AG04450 (cell line): ENCODE results near the gene PLXNB1. TPM values are rescaled to one million over a fixed set of nuclear protein-coding genes. Genes with fewer than 3 reads are reported as not detected.

Source experiments
- CTCF ChIA-PET: fragments of 300-600, 350-600 bp; formaldehyde crosslinking; extraction: SDS; loops from one replicate; lab custom pipeline; 2022; ENCODE audit warnings: antibody characterized with exemption, inconsistent platforms; lab: Charles Lee
- POLR2A ChIA-PET: fragments of 350-600 bp; formaldehyde crosslinking; extraction: SDS; loops from one replicate; lab custom pipeline; 2021; ENCODE audit warnings: antibody characterized with exemption, inconsistent platforms; lab: Yijun Ruan, JAX
- DNase-seq: peaks from one replicate; pipeline ENCODE4 v3.0.0-alpha.2; 2011; ENCODE audit warnings: low read depth, low spot score
- H3K27ac ChIP-seq: one replicate; pipeline ENCODE4 v1.5.1; 2012; ENCODE audit warnings: low read depth, low read length, control low read depth
- H3K27me3 ChIP-seq: one replicate; pipeline ENCODE4 v1.6.0; 2012; ENCODE audit warnings: low read length; ENCODE audit not compliant: control insufficient read depth, insufficient read depth
- H3K4me3 ChIP-seq: 2 replicates; pipeline ENCODE4 v1.5.1; 2011; ENCODE audit warnings: mild to moderate bottlenecking, low read depth, low read length, control low read depth
- H3K9me3 ChIP-seq: 2 replicates; pipeline ENCODE4 v1.5.1; 2012; ENCODE audit warnings: low read length; ENCODE audit not compliant: control insufficient read depth, insufficient read depth
- polyA plus RNA-seq: library from polyadenylated mRNA; depleted of rRNA; stranded (reverse); fragments of >200 nt; gene quantifications from 2 replicates; pipeline ENCODE4 v1.2.3, GENCODE V29; 2011
- TF ChIP-seq, protein P1 (sequence below): IDR thresholded peaks from 2 replicates; pipeline ENCODE4 v1.5.1; 2011; ENCODE audit warnings: low read depth, low read length, control low read depth, inconsistent platforms

The PLXNB1 gene
- polyA plus RNA-seq, 1 experiment = 13.4 TPM

DNA sequence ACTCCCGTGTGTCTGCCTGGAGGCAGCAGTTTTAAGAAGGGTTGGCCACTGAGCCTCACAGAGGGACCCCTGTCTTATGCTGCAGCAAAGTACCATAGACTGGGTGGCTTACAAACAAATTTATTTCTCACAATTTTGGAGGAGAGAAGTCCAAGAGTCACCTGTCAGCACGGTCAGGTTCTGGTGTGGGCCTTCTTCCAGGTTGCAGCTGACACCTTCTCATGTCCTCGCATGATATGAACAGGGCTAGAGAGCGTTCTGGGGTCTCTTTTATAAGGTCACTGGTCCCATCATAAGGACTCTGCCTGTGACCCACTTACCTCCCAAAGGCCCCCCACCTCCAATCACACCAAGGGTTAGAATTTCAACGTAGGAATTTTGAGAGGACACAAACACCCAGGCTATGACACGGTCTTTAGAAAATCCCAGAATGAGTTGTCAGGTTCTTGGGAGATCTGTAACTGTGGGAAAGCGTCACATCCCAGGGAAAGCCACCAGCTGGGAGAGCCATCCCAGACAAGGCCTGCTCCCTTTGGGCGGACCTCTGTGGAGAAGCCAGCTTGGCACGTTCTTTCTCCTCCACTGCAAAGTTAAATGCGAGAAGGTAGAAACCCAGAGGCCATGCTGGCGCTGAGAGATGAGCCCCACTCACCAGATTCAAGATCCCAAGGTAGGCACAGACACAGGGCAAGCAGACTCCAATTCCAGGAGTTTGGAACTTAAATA, 58.1 kb downstream of the PLXNB1 start, which contains the start of gene FBXW12:
FBXW12 (plus strand) TSS at position 569 of the 726 bp plus-strand sequence. CDS start 549 bp downstream, outside the sequence.
- POLR2A ChIA-PET = no interaction called here

DNA sequence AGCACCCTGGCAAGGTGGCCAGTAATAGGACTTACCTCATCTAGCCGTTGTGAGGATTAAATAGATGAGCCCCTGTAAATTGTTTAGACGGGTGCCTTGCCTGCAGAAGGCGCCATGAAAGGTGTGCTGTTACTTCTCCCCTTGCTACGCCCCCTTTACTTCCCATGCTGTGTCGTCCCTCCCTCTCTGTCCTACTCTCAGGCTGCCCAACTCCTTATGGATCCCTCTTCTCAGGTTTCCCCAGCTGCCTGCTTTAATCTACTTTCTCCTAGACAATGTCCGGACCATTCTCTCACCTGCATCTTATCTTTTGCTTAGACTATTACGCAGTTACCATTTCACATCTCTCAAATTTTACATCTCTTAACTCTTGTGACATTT, 59.6 kb downstream of the PLXNB1 start:
- DNase-seq = no peak
- ChIA-PET POLR2A (no interaction called here), CTCF (no interaction called here)
- Histone ChIP-seq H3K4me3 (no peak overlapping the region), H3K9me3 (no peaks in the 10 kb centered on the region), H3K27me3 (peaks cover 21% of the 10 kb centered on the region), H3K27ac (no peak overlapping the region)
- TF ChIP-seq, protein P1, sequence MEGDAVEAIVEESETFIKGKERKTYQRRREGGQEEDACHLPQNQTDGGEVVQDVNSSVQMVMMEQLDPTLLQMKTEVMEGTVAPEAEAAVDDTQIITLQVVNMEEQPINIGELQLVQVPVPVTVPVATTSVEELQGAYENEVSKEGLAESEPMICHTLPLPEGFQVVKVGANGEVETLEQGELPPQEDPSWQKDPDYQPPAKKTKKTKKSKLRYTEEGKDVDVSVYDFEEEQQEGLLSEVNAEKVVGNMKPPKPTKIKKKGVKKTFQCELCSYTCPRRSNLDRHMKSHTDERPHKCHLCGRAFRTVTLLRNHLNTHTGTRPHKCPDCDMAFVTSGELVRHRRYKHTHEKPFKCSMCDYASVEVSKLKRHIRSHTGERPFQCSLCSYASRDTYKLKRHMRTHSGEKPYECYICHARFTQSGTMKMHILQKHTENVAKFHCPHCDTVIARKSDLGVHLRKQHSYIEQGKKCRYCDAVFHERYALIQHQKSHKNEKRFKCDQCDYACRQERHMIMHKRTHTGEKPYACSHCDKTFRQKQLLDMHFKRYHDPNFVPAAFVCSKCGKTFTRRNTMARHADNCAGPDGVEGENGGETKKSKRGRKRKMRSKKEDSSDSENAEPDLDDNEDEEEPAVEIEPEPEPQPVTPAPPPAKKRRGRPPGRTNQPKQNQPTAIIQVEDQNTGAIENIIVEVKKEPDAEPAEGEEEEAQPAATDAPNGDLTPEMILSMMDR = no peak

More for the DNA sequence above, 58.1 kb downstream of the PLXNB1 start, which contains the start of gene FBXW12:
- no peak within 1 kb of the TSS for H3K4me3 ChIP-seq
- peaks cover 18% of the 10 kb centered on the region for H3K27me3 ChIP-seq
- no peak for DNase-seq
- TF ChIP-seq, protein P1 = no peak
- CTCF ChIA-PET = interaction anchor here (1.2 kb wide), 1 partner anchor 64 kb away, joined by 3 read pairs; no protein-coding TSS in a partner anchor
- H3K27ac ChIP-seq = no peak within 1 kb of the TSS
- no peaks in the 10 kb centered on the region for H3K9me3 ChIP-seq

DNA sequence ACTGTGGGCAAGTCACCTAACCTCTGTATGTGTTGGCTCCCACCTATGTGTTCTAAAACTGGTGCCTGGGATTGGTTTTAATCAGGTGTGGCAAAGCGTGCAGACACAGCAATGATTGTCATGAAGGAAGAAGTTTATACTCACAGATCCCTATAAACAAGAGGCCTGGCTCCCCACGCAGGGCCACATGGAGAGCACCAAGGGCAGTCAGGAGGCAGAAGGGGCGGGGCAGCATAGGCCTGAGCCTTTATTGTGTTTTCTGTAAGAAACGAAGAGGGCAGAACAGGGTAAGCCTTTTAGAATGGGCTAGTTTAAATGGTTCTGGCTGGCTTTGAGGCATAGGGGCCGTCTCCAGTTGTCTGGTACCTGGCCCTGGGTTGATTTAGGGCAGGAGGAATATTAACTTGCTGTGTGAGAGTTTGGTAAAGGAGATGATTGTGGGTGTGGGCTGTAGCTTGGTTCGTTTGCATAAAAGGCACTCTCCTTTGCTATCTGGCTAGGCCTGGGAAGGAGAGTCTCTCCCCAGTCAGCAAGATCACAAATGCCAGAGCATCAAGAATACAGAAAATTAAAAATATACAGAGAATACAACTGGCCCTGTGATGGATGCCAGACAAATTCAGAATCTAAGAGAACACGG, 60.1 kb downstream of the PLXNB1 start:
- Histone ChIP-seq H3K4me3 (no peak overlapping the region), H3K27ac (no peak overlapping the region), H3K9me3 (no peaks in the 10 kb centered on the region), H3K27me3 (peaks cover 21% of the 10 kb centered on the region)
- no peak for DNase-seq
- TF ChIP-seq, protein P1 = no peak
- POLR2A ChIA-PET = no interaction called here
- CTCF ChIA-PET = no interaction called here

DNA sequence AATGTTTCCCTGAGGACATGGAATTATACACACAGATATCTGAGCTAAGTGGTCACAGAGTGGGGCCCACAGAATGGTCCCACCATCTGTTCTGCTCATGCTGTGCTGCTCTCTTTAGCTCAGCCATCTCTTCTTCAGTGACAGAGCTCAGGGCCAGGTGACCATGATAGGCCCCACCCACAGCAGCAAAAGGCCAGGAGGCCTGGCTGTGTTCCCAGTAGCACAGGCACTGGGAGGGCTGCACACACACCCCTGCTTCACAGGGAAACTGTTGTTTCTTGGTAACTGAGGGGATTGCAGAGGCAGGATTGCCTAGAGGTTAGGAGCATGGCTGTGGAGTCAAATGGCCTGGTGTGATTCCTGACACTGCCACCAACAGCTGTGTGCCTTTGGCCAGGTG, 62.7 kb downstream of the PLXNB1 start:
- H3K27ac ChIP-seq = no peak overlapping the region
- DNase-seq = no peak
- H3K9me3 ChIP-seq = no peaks in the 10 kb centered on the region
- ChIA-PET POLR2A (interaction anchor here (0.5 kb wide), 1 partner anchor 89 kb away, joined by 3 read pairs; no protein-coding TSS in a partner anchor), CTCF (interaction anchor here (0.6 kb wide), 1 partner anchor 44 kb away, joined by 4 read pairs; no protein-coding TSS in a partner anchor)
- no peak overlapping the region for H3K4me3 ChIP-seq
- H3K27me3 ChIP-seq = peaks cover 14% of the 10 kb centered on the region
- TF ChIP-seq, protein P1 = no peak

DNA sequence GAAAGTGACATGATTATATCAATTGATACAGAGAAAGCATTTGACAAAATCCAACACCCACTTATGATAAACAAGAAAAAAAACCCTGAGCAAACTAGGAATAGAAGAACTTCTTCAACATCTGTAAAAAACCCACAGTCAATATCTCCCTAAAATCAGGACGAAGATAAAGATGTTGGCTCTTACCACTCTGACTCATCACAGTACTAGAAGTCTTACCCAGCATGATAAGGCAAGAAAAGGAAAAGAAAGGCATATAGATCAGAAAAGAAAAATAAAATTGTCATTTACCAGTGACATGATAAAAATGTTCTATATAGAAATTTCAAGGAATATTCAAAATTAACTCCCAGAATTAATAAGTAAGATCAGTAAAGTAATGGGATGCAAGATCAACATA, 65.0 kb downstream of the PLXNB1 start:
- TF ChIP-seq, protein P1 = no peak
- CTCF ChIA-PET = no interaction called here
- no peak for DNase-seq
- no peak overlapping the region for H3K4me3 ChIP-seq
- no peaks in the 10 kb centered on the region for H3K9me3 ChIP-seq
- POLR2A ChIA-PET = no interaction called here
- H3K27ac ChIP-seq = no peak overlapping the region
- peaks cover 12% of the 10 kb centered on the region for H3K27me3 ChIP-seq
